Left kidney (tissue), 2 donors: Measurements from ENCODE around the gene CDH22. TPM values are rescaled to one million over a fixed set of nuclear protein-coding genes. Genes with fewer than 3 reads are reported as not detected.
A peak's percentile ranks its signal among the peaks of the same experiment; 100 is the strongest.

ENCODE experiments used
- DNase-seq: peaks from one replicate; pipeline ENCODE4 v3.0.0-alpha.2; 2013
- polyA plus RNA-seq: library from polyadenylated mRNA; unstranded; fragments of 120-200 nt; gene quantifications from one replicate; pipeline ENCODE4 v1.2.1, GENCODE V29; 2013; ENCODE audit not compliant: insufficient read length

The CDH22 gene
- polyA plus RNA-seq, 1 donor = not detected

- peak; percentile 64 for DNase-seq
Measured at GRCh38 chr20:46192376-46192944, 115.8 kb downstream of the CDH22 start.

- no peak for DNase-seq
Measured at GRCh38 chr20:46191611-46192010, 116.7 kb downstream of the CDH22 start.

GRCh38 chr20:46191168-46191540, 117.1 kb downstream of the CDH22 start:
- DNase-seq = no peak

GRCh38 chr20:46190478-46191167, 117.7 kb downstream of the CDH22 start:
- DNase-seq = no peak

- no peak for DNase-seq
Measured at GRCh38 chr20:46188866-46189541, 119.3 kb downstream of the CDH22 start.

GRCh38 chr20:46186210-46186609, 122.1 kb downstream of the CDH22 start:
- no peak for DNase-seq

- DNase-seq = no peak
Measured at GRCh38 chr20:46185353-46185752, 122.9 kb downstream of the CDH22 start.

- DNase-seq = no peak
Measured at GRCh38 chr20:46183768-46184167, 124.5 kb downstream of the CDH22 start.

- no peak for DNase-seq
Measured at GRCh38 chr20:46182276-46183200, 125.8 kb downstream of the CDH22 start.

- peak; percentile 65 for DNase-seq
Measured at GRCh38 chr20:46179862-46180261, 128.4 kb downstream of the CDH22 start.

GRCh38 chr20:46178891-46179290, 129.4 kb downstream of the CDH22 start:
- no peak for DNase-seq

GRCh38 chr20:46177768-46178167, 130.5 kb downstream of the CDH22 start:
- no peak for DNase-seq

- DNase-seq = no peak
Measured at GRCh38 chr20:46176739-46177378, 131.4 kb downstream of the CDH22 start.

- DNase-seq = no peak
Measured at GRCh38 chr20:46175127-46175494, 133.2 kb downstream of the CDH22 start.

GRCh38 chr20:46174469-46175126, 133.7 kb downstream of the CDH22 start:
- peak; percentile 60 for DNase-seq

- DNase-seq = no peak
Measured at GRCh38 chr20:46173652-46174468, 134.4 kb downstream of the CDH22 start.

- DNase-seq = no peak
Measured at GRCh38 chr20:46172961-46173536, 135.2 kb downstream of the CDH22 start.

GRCh38 chr20:46172455-46172854, 135.8 kb downstream of the CDH22 start:
- DNase-seq = no peak

- no peak for DNase-seq
Measured at GRCh38 chr20:46171909-46172308, 136.4 kb downstream of the CDH22 start.

- no peak for DNase-seq
Measured at GRCh38 chr20:46171476-46171875, 136.8 kb downstream of the CDH22 start.
